GM12874 (cell line): ENCODE results near the gene CACUL1.
A peak's percentile ranks its signal among the peaks of the same experiment; 100 is the strongest.

Experiments
- CTCF ChIP-seq: IDR thresholded peaks from 2 replicates; pipeline ENCODE4 v1.5.1; 2011; ENCODE audit warnings: low read depth, mild to moderate bottlenecking, control low read depth, low read length, moderate library complexity; ENCODE audit not compliant: insufficient read depth

Gene CACUL1

DNA sequence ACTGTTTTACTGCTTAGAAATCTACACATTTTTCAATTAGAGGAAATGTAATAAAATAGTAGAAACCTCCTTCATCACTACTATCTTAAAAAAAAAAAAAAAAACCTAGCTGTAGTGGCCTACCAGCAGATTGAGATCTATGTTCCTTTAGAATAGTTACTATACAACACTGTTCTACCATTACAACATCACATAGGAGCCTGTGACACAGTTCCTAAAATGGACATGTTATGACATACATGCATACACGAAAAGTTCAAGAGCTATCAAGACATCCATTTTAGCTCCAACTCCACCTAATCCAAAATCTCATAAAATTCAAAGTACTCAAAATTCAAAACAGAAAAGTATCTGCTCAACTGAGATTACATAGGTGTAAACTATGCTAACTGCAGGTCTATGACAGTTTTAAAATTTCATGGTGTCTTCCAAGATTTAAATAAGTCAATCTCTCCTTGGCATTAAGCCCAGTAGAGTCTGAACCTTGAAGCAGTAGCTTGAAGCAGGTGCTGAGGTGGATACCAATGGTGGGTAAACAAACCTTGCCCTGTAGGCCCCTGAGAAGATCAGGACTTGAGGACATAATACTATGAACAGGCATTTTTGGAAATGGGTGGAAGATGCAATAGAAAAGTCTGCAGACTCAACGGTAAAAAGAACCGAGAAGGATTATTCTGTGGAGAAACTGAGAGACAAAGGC, 17.0 kb downstream of the CACUL1 start:
- TF ChIP-seq CTCF = no peak

DNA sequence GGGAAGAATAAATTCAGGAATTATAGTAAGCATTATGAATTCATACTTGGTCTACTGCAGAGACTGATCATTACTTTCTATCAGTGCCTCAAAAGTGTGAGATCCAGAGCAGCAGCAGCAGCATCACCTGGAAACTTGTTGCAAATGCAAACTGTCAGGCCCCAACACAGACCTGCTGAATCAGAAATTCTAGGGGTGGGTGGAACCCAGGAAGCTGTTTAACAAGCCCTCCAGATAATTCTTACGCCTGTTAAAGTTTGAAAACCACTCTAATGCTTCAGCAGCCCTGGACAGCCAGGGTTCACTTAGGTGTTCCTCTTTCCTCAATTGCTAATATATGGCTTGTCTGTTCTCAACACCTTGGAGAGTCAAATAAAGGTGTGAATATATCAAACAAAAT, 19.5 kb downstream of the CACUL1 start:
- TF ChIP-seq CTCF = no peak

GRCh38 chr10:118734475-118734874, 20.3 kb downstream of the CACUL1 start:
- TF ChIP-seq CTCF = 0 out of 2 replicates have a peak, but pooled peaks have one; percentile 2

DNA sequence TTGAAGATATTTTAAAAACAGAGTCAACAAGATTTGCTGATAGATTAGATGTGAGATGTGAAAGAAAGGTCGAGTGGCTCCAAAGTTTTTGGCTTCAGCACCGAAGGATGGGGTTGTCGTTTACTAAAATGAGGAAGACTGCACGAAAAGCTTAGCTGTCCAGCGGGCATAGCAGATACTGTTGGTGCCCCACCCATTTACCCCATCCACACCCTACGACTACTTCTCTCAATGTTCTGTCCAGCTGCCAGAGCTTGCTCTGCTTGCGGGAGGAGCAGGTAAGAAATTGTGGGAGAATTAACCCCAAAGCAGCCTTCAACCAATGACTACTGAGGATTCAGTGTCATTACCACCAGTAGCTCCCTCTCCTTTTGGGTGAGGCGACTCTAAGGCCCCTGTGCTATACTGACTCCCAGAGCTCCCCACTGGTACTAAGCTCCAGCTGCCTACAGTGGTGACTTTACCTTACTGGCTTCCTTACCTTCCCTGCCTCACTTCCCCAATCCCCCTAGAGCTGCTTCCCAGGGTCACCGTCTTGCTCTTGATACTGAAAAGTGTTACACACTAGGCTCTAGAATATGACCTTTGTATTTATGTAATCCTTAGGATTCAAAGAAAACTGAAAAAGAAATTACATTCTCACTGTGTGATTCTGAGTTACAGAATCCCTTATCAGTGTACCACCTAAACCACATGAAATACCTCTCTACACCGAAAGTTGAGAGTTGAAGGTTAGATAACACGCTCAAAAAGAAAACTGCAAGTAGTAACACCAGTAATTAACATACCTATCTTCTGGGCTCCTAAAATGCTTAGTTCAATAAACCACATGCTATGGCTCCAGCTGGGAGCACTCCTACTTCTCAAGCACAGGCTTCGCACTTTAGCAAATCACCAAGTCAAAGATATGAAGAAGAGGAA, 22.3 kb downstream of the CACUL1 start:
- no peak for TF ChIP-seq CTCF

DNA sequence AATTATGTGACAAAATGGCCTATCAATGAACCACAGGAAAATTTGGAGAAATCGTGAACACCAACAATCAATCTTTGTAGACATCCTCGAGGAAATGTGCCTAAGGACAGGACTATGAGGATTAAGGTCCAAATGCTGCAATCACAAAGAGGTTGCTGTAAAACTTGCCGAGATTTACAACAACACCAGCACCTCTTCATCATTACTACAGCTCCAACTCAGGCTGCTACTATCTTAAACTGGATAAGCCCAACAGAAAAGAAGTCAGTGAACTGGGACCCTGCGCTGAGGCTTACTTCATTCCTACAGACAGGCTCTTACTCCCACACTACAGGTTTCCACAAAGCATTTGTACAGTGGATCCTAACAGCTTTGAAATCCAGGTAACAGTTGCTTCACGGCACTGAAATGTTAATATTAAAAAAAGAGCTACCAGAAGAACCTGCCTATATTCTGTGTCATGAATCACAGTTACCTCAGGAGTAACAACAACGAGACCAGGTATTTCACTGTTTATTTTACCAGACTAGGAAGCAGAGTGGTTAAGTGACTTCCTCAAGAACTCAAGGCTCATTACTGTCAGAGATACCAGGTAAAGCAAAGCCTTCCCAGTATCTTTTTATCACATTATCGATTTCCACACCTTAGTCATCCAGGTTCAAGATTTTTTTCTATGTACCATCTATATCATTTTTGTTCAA, 23.9 kb downstream of the CACUL1 start:
- no peak for TF ChIP-seq CTCF

DNA sequence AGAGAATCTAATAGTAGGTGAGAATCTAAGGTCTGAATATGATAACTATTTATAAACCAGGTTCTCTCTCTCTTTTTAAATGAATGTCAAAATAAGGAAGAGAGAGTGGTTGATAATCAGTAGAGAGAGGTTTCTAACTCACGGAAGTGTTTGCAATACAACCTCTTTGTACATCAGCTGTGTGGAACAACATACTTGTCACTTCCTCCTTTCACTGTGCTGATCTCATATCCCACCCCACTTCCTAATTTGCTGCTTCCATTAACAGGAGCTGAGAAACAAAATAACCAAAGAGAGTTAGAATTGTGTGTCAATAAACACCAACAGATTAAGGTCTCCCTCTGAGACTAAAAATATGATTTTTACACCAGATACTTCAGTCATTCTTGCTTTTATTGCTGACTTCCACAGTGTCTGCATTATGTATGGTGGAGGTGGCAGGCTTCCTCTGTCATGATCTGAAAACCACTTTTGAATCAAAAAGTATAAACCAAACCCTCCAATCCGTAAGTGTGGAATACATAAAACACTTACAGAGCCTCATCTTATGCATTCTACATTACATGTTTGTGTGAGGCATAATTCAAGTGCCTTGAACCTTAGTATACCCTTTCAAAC, 25.0 kb downstream of the CACUL1 start:
- no peak for TF ChIP-seq CTCF

DNA sequence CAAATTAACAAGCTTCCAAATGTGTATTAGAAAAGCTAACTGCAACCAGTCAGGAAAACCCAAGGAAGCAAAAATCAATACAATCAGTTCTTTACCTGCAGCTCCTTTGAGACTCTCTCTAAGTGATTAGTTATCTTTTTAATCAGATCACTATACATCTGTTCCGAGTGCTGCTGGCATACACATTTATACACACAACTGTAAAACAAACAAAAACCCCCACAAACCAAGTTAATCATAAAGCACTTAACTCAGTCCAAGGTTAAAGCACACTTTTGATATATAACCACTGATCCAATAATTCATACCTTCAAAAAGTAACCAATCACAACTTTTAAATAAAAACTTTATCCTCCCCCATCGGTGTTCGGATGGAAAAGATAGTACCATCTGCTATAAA, 25.6 kb downstream of the CACUL1 start:
- no peak for TF ChIP-seq CTCF
